ENCODE data around the gene DUSP15. TPM values are rescaled to one million over a fixed set of nuclear protein-coding genes. Genes with fewer than 3 reads are reported as not detected.
A peak's percentile ranks its signal among the peaks of the same experiment; 100 is the strongest.

Gene DUSP15
- total RNA-seq, 4 donors from 2014 or later, result 0.53 to 19.8 (median 2.3) TPM

DNA sequence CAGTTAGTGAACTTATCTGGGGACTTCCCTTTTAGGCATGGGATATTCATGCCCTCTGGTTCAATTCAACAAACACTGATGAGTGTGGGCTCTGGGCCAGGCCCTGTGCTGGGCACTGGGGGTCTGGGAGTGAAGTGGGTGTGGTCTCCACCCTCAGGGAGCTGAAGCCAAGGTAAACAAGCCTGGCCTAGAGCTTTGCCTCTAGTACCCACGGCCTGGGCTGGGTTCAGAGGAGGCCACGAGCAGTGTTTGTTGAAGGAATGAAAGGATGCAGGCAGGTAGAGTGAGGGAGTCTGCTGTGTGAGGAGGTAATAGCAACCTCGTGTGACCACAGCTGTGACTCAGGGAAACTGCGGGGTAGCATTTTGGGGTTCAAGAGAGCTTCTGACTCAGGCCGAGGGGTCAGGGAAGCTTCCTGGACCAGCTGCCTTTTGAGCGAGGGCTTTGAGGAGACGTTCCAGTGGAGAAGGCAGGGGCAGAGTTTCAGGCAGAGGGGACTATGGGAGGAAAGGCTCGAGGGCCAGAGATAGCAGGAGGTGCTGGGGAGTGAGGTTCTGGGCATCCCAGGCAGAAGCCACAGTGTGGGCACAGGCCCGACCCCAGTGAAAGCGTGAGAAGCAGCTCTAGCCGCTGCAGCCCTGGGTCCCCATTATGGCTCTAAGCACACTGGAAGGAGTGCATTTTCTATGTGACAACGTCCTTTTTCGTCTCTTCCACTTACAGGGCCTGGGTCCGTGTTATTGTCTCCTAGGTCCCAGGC lies 45.6 kb downstream of the DUSP15 start:
- DNase-seq, result no peak
- Histone ChIP-seq H3K9me3 (no peaks in the 10 kb centered on the region), H3K27me3 (no peaks in the 10 kb centered on the region), H3K36me3 (no peaks in the 10 kb centered on the region), H3K4me1 (peaks cover 0 to 10% (median 3%) of the 10 kb centered on the region in 4 donors), H3K27ac (no peak overlapping the region), H3K4me3 (no peak overlapping the region)
- no peak for TF ChIP-seq POLR2A (IDR thresholded peaks at IDR 0.05)
- TF ChIP-seq, protein P1, sequence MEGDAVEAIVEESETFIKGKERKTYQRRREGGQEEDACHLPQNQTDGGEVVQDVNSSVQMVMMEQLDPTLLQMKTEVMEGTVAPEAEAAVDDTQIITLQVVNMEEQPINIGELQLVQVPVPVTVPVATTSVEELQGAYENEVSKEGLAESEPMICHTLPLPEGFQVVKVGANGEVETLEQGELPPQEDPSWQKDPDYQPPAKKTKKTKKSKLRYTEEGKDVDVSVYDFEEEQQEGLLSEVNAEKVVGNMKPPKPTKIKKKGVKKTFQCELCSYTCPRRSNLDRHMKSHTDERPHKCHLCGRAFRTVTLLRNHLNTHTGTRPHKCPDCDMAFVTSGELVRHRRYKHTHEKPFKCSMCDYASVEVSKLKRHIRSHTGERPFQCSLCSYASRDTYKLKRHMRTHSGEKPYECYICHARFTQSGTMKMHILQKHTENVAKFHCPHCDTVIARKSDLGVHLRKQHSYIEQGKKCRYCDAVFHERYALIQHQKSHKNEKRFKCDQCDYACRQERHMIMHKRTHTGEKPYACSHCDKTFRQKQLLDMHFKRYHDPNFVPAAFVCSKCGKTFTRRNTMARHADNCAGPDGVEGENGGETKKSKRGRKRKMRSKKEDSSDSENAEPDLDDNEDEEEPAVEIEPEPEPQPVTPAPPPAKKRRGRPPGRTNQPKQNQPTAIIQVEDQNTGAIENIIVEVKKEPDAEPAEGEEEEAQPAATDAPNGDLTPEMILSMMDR (IDR thresholded peaks at IDR 0.05), result no peak

DNA sequence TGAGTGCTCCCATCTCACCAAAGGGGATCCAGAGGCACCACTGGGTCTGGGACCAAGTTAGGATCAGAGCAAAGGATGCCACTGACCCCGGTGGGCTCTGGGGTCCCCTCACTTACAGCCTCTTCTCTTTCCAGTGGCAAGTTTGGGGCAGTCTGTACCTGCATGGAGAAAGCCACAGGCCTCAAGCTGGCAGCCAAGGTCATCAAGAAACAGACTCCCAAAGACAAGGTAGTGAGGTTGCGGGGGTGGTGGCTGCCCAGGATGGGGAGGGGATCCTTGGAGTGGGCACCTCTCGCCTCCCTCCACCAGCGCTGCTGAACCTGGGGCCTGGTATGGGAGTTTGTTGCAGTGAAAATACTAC lies 46.2 kb downstream of the DUSP15 start:
- H3K27ac ChIP-seq, result no peak overlapping the region
- no peak for DNase-seq
- H3K4me3 ChIP-seq, result no peak overlapping the region
- no peaks in the 10 kb centered on the region for H3K27me3 ChIP-seq
- no peaks in the 10 kb centered on the region for H3K9me3 ChIP-seq
- H3K4me1 ChIP-seq, result peaks cover 0 to 10% (median 3%) of the 10 kb centered on the region in 4 donors
- no peaks in the 10 kb centered on the region for H3K36me3 ChIP-seq
- no peak for TF ChIP-seq POLR2A (IDR thresholded peaks at IDR 0.05)
- TF ChIP-seq, protein P1 (IDR thresholded peaks at IDR 0.05), result no peak

DNA sequence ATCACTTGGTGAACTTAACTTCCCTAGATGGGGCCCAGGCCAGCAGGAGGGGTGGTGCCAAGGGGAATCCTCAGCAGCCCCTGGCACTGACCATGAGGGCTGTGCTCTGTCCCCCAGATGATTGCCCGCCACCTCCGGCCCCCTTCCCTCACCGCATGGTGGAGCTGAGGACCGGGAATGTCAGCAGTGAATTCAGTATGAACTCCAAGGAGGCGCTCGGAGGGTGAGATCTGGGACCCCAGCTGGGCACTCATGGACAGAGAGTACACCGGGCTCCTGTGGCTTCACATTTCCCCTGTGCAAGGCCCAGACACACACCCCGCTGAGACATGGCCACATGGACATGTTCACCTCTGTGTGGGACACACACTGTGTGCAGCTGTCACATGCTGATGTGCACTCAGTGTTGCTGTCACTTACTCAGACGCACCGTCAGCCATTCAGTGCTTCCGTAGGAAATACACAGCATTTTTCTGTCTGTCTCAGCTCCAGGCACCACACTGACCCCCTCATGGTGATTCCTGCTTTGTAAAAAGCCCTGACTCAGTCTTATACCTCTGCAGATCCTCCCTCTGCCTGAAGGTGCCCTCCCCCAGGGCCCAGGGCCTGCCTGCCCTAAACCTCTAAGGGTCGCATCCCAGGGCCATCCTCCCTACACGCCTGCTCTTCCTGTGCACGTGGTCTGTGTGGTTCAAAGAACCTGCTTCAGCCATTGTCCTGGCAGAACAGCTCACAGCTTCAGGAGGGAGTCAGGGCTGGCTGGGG lies 46.8 kb downstream of the DUSP15 start:
- Histone ChIP-seq H3K4me3 (no peak overlapping the region), H3K9me3 (no peaks in the 10 kb centered on the region), H3K27ac (no peak overlapping the region), H3K27me3 (no peaks in the 10 kb centered on the region), H3K4me1 (peaks cover 0 to 10% (median 3%) of the 10 kb centered on the region in 4 donors), H3K36me3 (no peaks in the 10 kb centered on the region)
- TF ChIP-seq POLR2A (IDR thresholded peaks at IDR 0.05), result no peak
- TF ChIP-seq, protein P1 (IDR thresholded peaks at IDR 0.05), result no peak
- DNase-seq, result no peak

DNA sequence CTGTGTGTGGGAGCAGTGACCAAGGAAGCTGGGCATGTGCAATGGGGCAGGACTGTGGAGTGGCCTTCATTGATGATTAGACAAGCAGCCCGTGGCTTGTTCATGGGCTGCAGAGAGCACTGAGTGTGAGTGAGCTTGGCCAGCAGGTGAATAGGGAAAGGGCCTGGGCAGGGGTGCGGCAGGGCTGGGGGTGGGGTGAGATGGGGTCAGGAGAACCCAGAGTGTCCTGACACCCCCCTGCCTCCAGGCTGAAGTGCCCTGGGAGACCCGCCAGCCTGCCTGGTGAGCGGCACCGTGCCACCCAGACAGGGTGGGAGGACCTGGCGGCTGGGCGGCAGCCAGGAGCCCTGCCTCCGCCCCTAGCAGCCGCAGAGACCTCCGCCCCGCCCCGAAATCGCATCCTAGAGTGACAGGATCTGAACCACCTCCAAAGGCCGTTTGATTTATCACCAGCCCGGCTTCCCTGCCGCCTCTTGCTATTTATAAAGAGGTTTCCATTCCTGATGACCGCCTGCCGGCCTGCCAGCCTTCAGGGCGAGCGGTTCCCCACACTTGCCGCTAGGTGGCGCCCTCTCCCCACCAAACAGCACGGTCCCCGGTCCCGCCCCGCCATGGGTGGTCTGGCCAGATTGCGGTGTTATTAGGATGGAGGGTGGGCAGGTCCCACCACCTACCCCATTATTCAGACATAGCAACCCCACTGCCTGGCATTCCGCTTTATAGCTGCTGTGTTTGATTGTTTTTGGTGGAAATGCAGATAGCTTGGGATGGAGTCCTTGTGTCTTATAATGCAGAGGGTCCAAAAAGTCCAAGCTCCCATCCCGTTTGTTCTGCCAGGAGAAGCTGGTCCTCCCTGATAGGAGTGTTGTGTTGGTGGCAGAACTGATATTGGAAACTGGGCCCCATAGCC lies 47.7 kb downstream of the DUSP15 start:
- peak; percentile 64 to 86 (median 82) for DNase-seq
- Histone ChIP-seq H3K4me3 (peak overlapping the region in 1 of 4 donors; percentile 24), H3K4me1 (peaks cover 0 to 10% (median 3%) of the 10 kb centered on the region in 4 donors), H3K27ac (no peak overlapping the region), H3K27me3 (no peaks in the 10 kb centered on the region), H3K9me3 (no peaks in the 10 kb centered on the region), H3K36me3 (no peaks in the 10 kb centered on the region)
- TF ChIP-seq, protein P1 (IDR thresholded peaks at IDR 0.05), result peak; percentile 94 to 98 (median 96)
- TF ChIP-seq POLR2A (IDR thresholded peaks at IDR 0.05), result no peak

DNA sequence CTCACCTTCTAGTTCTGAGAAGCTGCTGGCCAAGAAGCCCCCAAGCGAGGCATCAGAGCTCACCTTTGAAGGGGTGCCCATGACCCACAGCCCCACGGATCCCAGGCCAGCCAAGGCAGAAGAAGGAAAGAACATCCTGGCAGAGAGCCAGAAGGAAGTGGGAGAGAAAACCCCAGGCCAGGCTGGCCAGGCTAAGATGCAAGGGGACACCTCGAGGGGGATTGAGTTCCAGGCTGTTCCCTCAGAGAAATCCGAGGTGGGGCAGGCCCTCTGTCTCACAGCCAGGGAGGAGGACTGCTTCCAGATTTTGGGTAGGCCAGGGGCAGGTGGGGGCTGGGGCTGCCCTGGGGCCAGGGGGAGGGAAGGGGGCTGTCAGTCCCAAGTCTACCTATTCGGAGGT lies 48.9 kb downstream of the DUSP15 start:
- no peaks in the 10 kb centered on the region for H3K36me3 ChIP-seq
- DNase-seq, result no peak
- TF ChIP-seq, protein P1 (IDR thresholded peaks at IDR 0.05), result no peak
- no peak for TF ChIP-seq POLR2A (IDR thresholded peaks at IDR 0.05)
- H3K4me1 ChIP-seq, result peaks cover 0 to 10% (median 3%) of the 10 kb centered on the region in 4 donors
- no peak overlapping the region for H3K27ac ChIP-seq
- no peak overlapping the region for H3K4me3 ChIP-seq
- H3K9me3 ChIP-seq, result no peaks in the 10 kb centered on the region
- H3K27me3 ChIP-seq, result no peaks in the 10 kb centered on the region

Measured in Peyer's patch (tissue), 4 donors.